Left ventricle myocardium inferior (tissue), 1 donor: ENCODE measurements around the gene S100A13. TPM values are rescaled to one million over a fixed set of nuclear protein-coding genes. Genes with fewer than 3 reads are reported as not detected.
"Not testable (repeated sequence)": the region's sequence is repeated elsewhere in the genome, so short reads cannot be mapped to it uniquely, and the experiment has no call there.

Experiments
- DNase-seq: peaks from one replicate; pipeline ENCODE4 v3.0.0-alpha.2; 2020
- H3K27ac ChIP-seq: fragments of 200-600 bp; replicated peaks from 2 replicates; pipeline ENCODE4 v1.8.0; 2021
- H3K27me3 ChIP-seq: fragments of 200-600 bp; 2 replicates; pipeline ENCODE4 v1.8.0; 2021; ENCODE audit warnings: low read depth
- H3K36me3 ChIP-seq: fragments of 200-600 bp; 2 replicates; pipeline ENCODE4 v1.8.0; 2021
- H3K4me1 ChIP-seq: fragments of 200-600 bp; 2 replicates; pipeline ENCODE4 v1.8.0; 2021
- H3K4me3 ChIP-seq: fragments of 200-600 bp; 2 replicates; pipeline ENCODE4 v1.8.0; 2021; ENCODE audit warnings: mild to moderate bottlenecking, moderate library complexity
- H3K9me3 ChIP-seq: fragments of 200-600 bp; replicated peaks from 2 replicates; pipeline ENCODE4 v1.8.0; 2021
- intact Hi-C: fragments of 100-400 bp; cut with micrococcal nuclease; formaldehyde crosslinking; loops from one replicate; pipeline ENCODE4 v1.11.0; 2022
- total RNA-seq: library from RNA; stranded (reverse); fragmentation: NEBNext Ultra II Directional; extraction: Animal tissue kit (Norgen Biotek cat#: 25700); gene quantifications from one replicate; pipeline ENCODE4 v1.2.1, GENCODE V29; 2021
- TF ChIP-seq, protein P1 (sequence below): fragments of 200-600 bp; IDR thresholded peaks from 2 replicates; pipeline ENCODE4 v1.8.0; 2021; ENCODE audit warnings: antibody characterized with exemption, mild to moderate bottlenecking, borderline replicate concordance
- donor health status: DM: no; HTN: yes; CAD: no; lungs with severe emphysema.

S100A13 gene
- total RNA-seq, 1 donor from 2014 or later = 131 TPM

GRCh38 chr1:153670257-153670858, 43.1 kb upstream of the S100A13 start:
- Histone ChIP-seq H3K27ac (peak overlapping the region; percentile 75), H3K36me3 (peaks cover 43% of the 10 kb centered on the region), H3K4me3 (peak overlapping the region; percentile 91), H3K27me3 (no peaks in the 10 kb centered on the region), H3K9me3 (no peaks in the 10 kb centered on the region), H3K4me1 (peaks cover 36% of the 10 kb centered on the region)
- TF ChIP-seq, protein P1, sequence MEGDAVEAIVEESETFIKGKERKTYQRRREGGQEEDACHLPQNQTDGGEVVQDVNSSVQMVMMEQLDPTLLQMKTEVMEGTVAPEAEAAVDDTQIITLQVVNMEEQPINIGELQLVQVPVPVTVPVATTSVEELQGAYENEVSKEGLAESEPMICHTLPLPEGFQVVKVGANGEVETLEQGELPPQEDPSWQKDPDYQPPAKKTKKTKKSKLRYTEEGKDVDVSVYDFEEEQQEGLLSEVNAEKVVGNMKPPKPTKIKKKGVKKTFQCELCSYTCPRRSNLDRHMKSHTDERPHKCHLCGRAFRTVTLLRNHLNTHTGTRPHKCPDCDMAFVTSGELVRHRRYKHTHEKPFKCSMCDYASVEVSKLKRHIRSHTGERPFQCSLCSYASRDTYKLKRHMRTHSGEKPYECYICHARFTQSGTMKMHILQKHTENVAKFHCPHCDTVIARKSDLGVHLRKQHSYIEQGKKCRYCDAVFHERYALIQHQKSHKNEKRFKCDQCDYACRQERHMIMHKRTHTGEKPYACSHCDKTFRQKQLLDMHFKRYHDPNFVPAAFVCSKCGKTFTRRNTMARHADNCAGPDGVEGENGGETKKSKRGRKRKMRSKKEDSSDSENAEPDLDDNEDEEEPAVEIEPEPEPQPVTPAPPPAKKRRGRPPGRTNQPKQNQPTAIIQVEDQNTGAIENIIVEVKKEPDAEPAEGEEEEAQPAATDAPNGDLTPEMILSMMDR = no peak
- DNase-seq = no peak
- intact Hi-C loops = loop anchor here (10.0 kb wide), 1 partner anchor 314 kb away; the partner anchor contains the start of gene RAB13

GRCh38 chr1:153669606-153670005, 42.3 kb upstream of the S100A13 start:
- Histone ChIP-seq H3K9me3 (no peaks in the 10 kb centered on the region), H3K27ac (no peak overlapping the region), H3K36me3 (peaks cover 51% of the 10 kb centered on the region), H3K4me3 (peak overlapping the region; percentile 91), H3K27me3 (no peaks in the 10 kb centered on the region), H3K4me1 (peaks cover 36% of the 10 kb centered on the region)
- TF ChIP-seq, protein P1 = no peak
- DNase-seq = no peak
- intact Hi-C loops = loop anchor here (10.0 kb wide), 1 partner anchor 315 kb away; the partner anchor contains the start of gene RAB13

- H3K27ac ChIP-seq, H3K27me3 ChIP-seq, DNase-seq, intact Hi-C loops, H3K9me3 ChIP-seq, H3K4me3 ChIP-seq: not testable (repeated sequence)
- peaks cover 36% of the 10 kb centered on the region for H3K4me1 ChIP-seq
- H3K36me3 ChIP-seq = peaks cover 60% of the 10 kb centered on the region
Measured at GRCh38 chr1:153668672-153669071, 41.4 kb upstream of the S100A13 start.

- TF ChIP-seq, protein P1 = no peak
- Histone ChIP-seq H3K9me3 (no peaks in the 10 kb centered on the region), H3K27me3 (no peaks in the 10 kb centered on the region), H3K4me3 (no peak overlapping the region), H3K4me1 (peaks cover 36% of the 10 kb centered on the region), H3K27ac (no peak overlapping the region), H3K36me3 (peaks cover 73% of the 10 kb centered on the region)
- intact Hi-C loops = no loop called here
- no peak for DNase-seq
Measured at GRCh38 chr1:153667439-153667838, 40.1 kb upstream of the S100A13 start.

DNA sequence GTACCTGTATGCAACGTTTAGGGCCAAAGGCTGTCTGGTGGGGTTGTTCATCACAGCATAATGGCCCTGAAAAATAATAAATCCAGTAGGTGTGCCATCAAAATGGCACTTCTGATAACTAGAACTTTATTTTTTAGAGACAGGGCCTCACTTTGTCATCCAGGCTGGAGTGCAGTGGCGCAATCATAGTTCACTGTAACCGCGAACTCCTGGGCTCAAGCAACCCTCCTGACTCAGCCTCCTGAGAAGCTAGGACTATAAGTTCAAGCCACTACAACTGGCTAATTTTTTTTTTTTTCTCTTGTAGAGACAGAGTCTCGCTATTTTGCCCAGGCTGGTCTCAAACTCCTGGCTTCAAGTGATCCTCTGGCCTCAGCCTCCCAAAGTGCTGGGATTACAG, 35.9 kb upstream of the S100A13 start:
- DNase-seq = no peak
- no peak overlapping the region for H3K4me3 ChIP-seq
- H3K9me3 ChIP-seq = no peaks in the 10 kb centered on the region
- no peak overlapping the region for H3K27ac ChIP-seq
- TF ChIP-seq, protein P1 = no peak
- H3K27me3 ChIP-seq = no peaks in the 10 kb centered on the region
- intact Hi-C loops = no loop called here
- peaks cover 83% of the 10 kb centered on the region for H3K36me3 ChIP-seq
- peaks cover 21% of the 10 kb centered on the region for H3K4me1 ChIP-seq

GRCh38 chr1:153662269-153662668, 35.0 kb upstream of the S100A13 start:
- TF ChIP-seq, protein P1 = no peak
- Histone ChIP-seq H3K9me3 (no peaks in the 10 kb centered on the region), H3K4me1 (peaks cover 23% of the 10 kb centered on the region), H3K27me3 (no peaks in the 10 kb centered on the region), H3K36me3 (peaks cover 73% of the 10 kb centered on the region), H3K27ac (no peak overlapping the region), H3K4me3 (no peak overlapping the region)
- no peak for DNase-seq
- intact Hi-C loops = no loop called here
